CD4-positive, CD25-positive, alpha-beta regulatory T cell (primary cell): ENCODE data around the gene TMEM258. TPM values are rescaled to one million over a fixed set of nuclear protein-coding genes. Genes with fewer than 3 reads are reported as not detected.

Source experiments
- ATAC-seq, 2 donors: fragments of 150-1000 bp; cut with Tn5 transposase; one replicate each; pipeline ENCODE4 v1.10.0; 2021; ENCODE audit warnings: low read depth in 2 of 2, moderate number of reproducible peaks in 2 of 2, moderate library complexity in 1 of 2
- DNase-seq, 3 donors: peaks; one replicate each; pipeline versions ENCODE4 v3.0.0 to v3.0.0-alpha.2; 2012 to 2022; ENCODE audit warnings: mixed read lengths in 1 of 3
- H3K27ac ChIP-seq: one replicate; pipeline ENCODE4 v1.7.0; 2013; ENCODE audit warnings: mild to moderate bottlenecking, low read length; ENCODE audit not compliant: insufficient read depth, poor library complexity, severe bottlenecking
- H3K27me3 ChIP-seq: one replicate; pipeline ENCODE4 v1.7.0; 2013; ENCODE audit warnings: low read length; ENCODE audit not compliant: control insufficient read depth, insufficient read depth
- H3K36me3 ChIP-seq: one replicate; pipeline ENCODE4 v1.7.0; 2013; ENCODE audit warnings: mild to moderate bottlenecking, low read length, moderate library complexity; ENCODE audit not compliant: control insufficient read depth, insufficient read depth
- H3K4me1 ChIP-seq: 2 replicates; pipeline ENCODE4 v1.7.0; 2013; ENCODE audit warnings: mild to moderate bottlenecking, low read length; ENCODE audit not compliant: insufficient read depth, control insufficient read depth, poor library complexity, severe bottlenecking
- H3K4me3 ChIP-seq: one replicate; pipeline ENCODE4 v1.7.0; 2013; ENCODE audit warnings: low read depth, mild to moderate bottlenecking, low read length, moderate library complexity
- H3K9me3 ChIP-seq, 2 experiments: 1 replicate in 1 of 2; 2 replicates in 1 of 2; pipeline ENCODE4 v1.7.0; 2013; ENCODE audit warnings: low read length in 2 of 2, mild to moderate bottlenecking in 1 of 2, moderate library complexity in 1 of 2; ENCODE audit not compliant: control insufficient read depth in 2 of 2
- H3K27ac Mint-ChIP-seq, 3 donors: one replicate each; pipeline ENCODE4 v1.8.0; 2020 to 2022; ENCODE audit warnings: mild to moderate bottlenecking in 3 of 3, mixed read lengths in 3 of 3, moderate library complexity in 2 of 3
- H3K27me3 Mint-ChIP-seq: one replicate; pipeline ENCODE4 v1.8.0; 2022; ENCODE audit warnings: mild to moderate bottlenecking, mixed read lengths
- H3K36me3 Mint-ChIP-seq: one replicate; pipeline ENCODE4 v1.8.0; 2020; ENCODE audit warnings: mixed read lengths
- H3K4me1 Mint-ChIP-seq, 4 donors: one replicate each; pipeline ENCODE4 v1.8.0; 2020 to 2022; ENCODE audit warnings: mixed read lengths in 4 of 4, mild to moderate bottlenecking in 1 of 4
- H3K4me3 Mint-ChIP-seq, 4 donors: one replicate each; pipeline ENCODE4 v1.8.0; 2020 to 2022; ENCODE audit warnings: mild to moderate bottlenecking in 4 of 4, mixed read lengths in 4 of 4, moderate library complexity in 3 of 4
- H3K9me3 Mint-ChIP-seq, 7 donors: one replicate each; pipeline ENCODE4 v1.8.0; 2020 to 2022; ENCODE audit warnings: mixed read lengths in 7 of 7, mild to moderate bottlenecking in 3 of 7, moderate library complexity in 2 of 7
- polyA plus RNA-seq, 4 donors: library from polyadenylated mRNA; unstranded; fragments of 300-500 nt; fragmentation: Illumina TruSeq; gene quantifications; one replicate each; pipeline ENCODE4 v1.2.3, GENCODE V29; 2021
- total RNA-seq: library from RNA; stranded (reverse); gene quantifications from one replicate; pipeline ENCODE4 v1.2.3, GENCODE V29; 2022

TMEM258 gene
- total and polyA plus RNA-seq, 5 donors from 2014 or later, result 71.7 to 283 (median 219) TPM

GRCh38 chr11:61816736-61817455 lies 24.5 kb upstream of the TMEM258 start, which contains the start of gene FADS1:
TSS of gene FADS1 (minus strand) at chr11:61817003. CDS start at chr11:61816929, 74 bp downstream.
- peak; percentile 48 to 51 for ATAC-seq
- no peak within 1 kb of the TSS for H3K27ac ChIP-seq

GRCh38 chr11:61815790-61816735 lies 23.7 kb upstream of the TMEM258 start:
- peaks cover 3% of the 10 kb centered on the region for H3K36me3 Mint-ChIP-seq
- peaks cover 4% of the 10 kb centered on the region for H3K27me3 ChIP-seq
- H3K36me3 ChIP-seq, result no peaks in the 10 kb centered on the region
- H3K9me3 ChIP-seq, result no peaks in the 10 kb centered on the region
- peaks cover 28% of the 10 kb centered on the region for H3K4me1 ChIP-seq
- peak overlapping the region; percentile 55 for H3K4me3 ChIP-seq
- peaks cover 0 to 20% (median 9%) of the 10 kb centered on the region in 4 donors for H3K4me1 Mint-ChIP-seq
- no peak overlapping the region for H3K27ac ChIP-seq
- H3K9me3 Mint-ChIP-seq, result no peaks in the 10 kb centered on the region
- peak in 2 of 3 donors; percentile 30 to 66 for DNase-seq
- H3K27ac Mint-ChIP-seq, result no peak overlapping the region
- ATAC-seq, result peak; percentile 52 to 72
- H3K27me3 Mint-ChIP-seq, result peaks cover 61% of the 10 kb centered on the region
- peak overlapping the region; percentile 86 to 88 (median 86) for H3K4me3 Mint-ChIP-seq

More at GRCh38 chr11:61816736-61817455, 24.5 kb upstream of the TMEM258 start, which contains the start of gene FADS1:
- H3K27me3 Mint-ChIP-seq, result peaks cover 67% of the 10 kb centered on the region
- Histone ChIP-seq H3K36me3 (no peaks in the 10 kb centered on the region), H3K27me3 (peaks cover 4% of the 10 kb centered on the region), H3K4me3 (peak within 1 kb of the TSS; percentile 55), H3K4me1 (peaks cover 28% of the 10 kb centered on the region), H3K9me3 (no peaks in the 10 kb centered on the region)
- H3K4me1 Mint-ChIP-seq, result peaks cover 0 to 20% (median 9%) of the 10 kb centered on the region in 4 donors
- peak; percentile 27 to 79 (median 43) for DNase-seq
- peak within 1 kb of the TSS in 1 of 3 donors; percentile 38 for H3K27ac Mint-ChIP-seq
- peaks cover 2% of the 10 kb centered on the region for H3K36me3 Mint-ChIP-seq
- H3K9me3 Mint-ChIP-seq, result no peaks in the 10 kb centered on the region
- peak within 1 kb of the TSS; percentile 86 to 88 (median 86) for H3K4me3 Mint-ChIP-seq

- DNase-seq, result peak in 1 of 3 donors; percentile 37
- Histone ChIP-seq H3K27ac (no peak overlapping the region), H3K36me3 (no peaks in the 10 kb centered on the region), H3K27me3 (peaks cover 4% of the 10 kb centered on the region), H3K4me1 (peaks cover 28% of the 10 kb centered on the region), H3K9me3 (no peaks in the 10 kb centered on the region), H3K4me3 (peak overlapping the region; percentile 55)
- H3K4me3 Mint-ChIP-seq, result peak overlapping the region; percentile 86 to 87 (median 86)
- H3K9me3 Mint-ChIP-seq, result no peaks in the 10 kb centered on the region
- peaks cover 59% of the 10 kb centered on the region for H3K27me3 Mint-ChIP-seq
- H3K4me1 Mint-ChIP-seq, result peaks cover 0 to 20% (median 9%) of the 10 kb centered on the region in 4 donors
- peaks cover 3% of the 10 kb centered on the region for H3K36me3 Mint-ChIP-seq
- H3K27ac Mint-ChIP-seq, result no peak overlapping the region
- peak in 1 of 2 donors; percentile 29 for ATAC-seq
Observed at GRCh38 chr11:61814958-61815789, 22.8 kb upstream of the TMEM258 start.

DNA sequence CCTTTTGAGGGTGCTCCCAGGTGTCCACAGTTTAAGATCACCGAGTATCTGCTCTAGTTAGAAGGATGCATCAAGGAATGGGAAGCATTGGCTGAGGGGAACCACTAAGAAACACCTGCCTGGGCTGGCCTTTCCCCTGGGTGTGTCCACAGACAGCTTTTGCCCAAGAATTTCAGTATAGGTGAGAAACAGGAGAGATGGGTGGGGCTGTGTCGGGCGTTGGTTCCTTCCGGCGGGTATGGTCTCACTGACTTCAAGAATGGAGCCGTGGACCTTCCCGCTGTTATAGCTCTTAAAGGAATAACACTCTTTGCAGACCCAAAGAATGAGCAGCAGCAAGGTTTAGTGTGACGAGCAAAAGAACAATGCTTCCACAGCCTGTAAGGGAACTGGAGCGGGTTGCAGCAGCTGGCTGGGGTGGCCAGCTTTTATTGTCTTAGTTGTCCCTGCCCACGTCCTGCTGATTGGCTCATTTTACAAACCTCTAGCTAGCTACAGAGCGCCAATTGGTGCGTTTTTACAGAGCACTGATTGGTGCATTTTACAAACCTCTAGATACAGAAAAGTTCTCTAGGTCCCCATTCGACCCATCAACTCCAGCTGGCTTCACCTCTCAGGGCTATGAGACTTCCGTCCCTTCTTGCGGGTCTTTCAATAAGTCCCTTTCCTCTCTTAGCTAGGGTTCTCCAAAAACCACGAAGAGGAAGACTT lies 22.0 kb upstream of the TMEM258 start:
- Histone ChIP-seq H3K36me3 (no peaks in the 10 kb centered on the region), H3K9me3 (no peaks in the 10 kb centered on the region), H3K27ac (no peak overlapping the region), H3K4me1 (peaks cover 28% of the 10 kb centered on the region), H3K4me3 (peak overlapping the region; percentile 22), H3K27me3 (peaks cover 4% of the 10 kb centered on the region)
- ATAC-seq (no peak), DNase-seq (peak in 1 of 3 donors; percentile 33)
- Mint-ChIP-seq H3K9me3 (no peaks in the 10 kb centered on the region), H3K27me3 (peaks cover 59% of the 10 kb centered on the region), H3K4me3 (peak overlapping the region; percentile 69 to 87 (median 86)), H3K36me3 (peaks cover 3% of the 10 kb centered on the region), H3K4me1 (peaks cover 0 to 20% (median 9%) of the 10 kb centered on the region in 4 donors), H3K27ac (no peak overlapping the region)

- H3K9me3 Mint-ChIP-seq, result no peaks in the 10 kb centered on the region
- Histone ChIP-seq H3K27me3 (peaks cover 2% of the 10 kb centered on the region), H3K4me3 (no peak overlapping the region), H3K4me1 (peaks cover 28% of the 10 kb centered on the region), H3K36me3 (no peaks in the 10 kb centered on the region), H3K27ac (no peak overlapping the region), H3K9me3 (no peaks in the 10 kb centered on the region)
- ATAC-seq (no peak), DNase-seq (no peak)
- H3K27ac Mint-ChIP-seq, result no peak overlapping the region
- peaks cover 45% of the 10 kb centered on the region for H3K27me3 Mint-ChIP-seq
- peaks cover 2 to 20% (median 11%) of the 10 kb centered on the region in 4 donors for H3K4me1 Mint-ChIP-seq
- peaks cover 3% of the 10 kb centered on the region for H3K36me3 Mint-ChIP-seq
- H3K4me3 Mint-ChIP-seq, result peak overlapping the region in 1 of 4 donors; percentile 62
Observed at GRCh38 chr11:61812736-61813411, 20.5 kb upstream of the TMEM258 start.

GRCh38 chr11:61811831-61812230 lies 19.4 kb upstream of the TMEM258 start:
- no peak for ATAC-seq
- no peaks in the 10 kb centered on the region for H3K9me3 Mint-ChIP-seq
- H3K4me3 Mint-ChIP-seq, result peak overlapping the region in 1 of 4 donors; percentile 81
- peaks cover 35% of the 10 kb centered on the region for H3K27me3 Mint-ChIP-seq
- no peak for DNase-seq
- H3K9me3 ChIP-seq, result no peaks in the 10 kb centered on the region
- no peak overlapping the region for H3K4me3 ChIP-seq
- H3K36me3 Mint-ChIP-seq, result peaks cover 3% of the 10 kb centered on the region
- H3K4me1 Mint-ChIP-seq, result peaks cover 2 to 20% (median 9%) of the 10 kb centered on the region in 4 donors
- H3K27ac ChIP-seq, result no peak overlapping the region
- no peaks in the 10 kb centered on the region for H3K36me3 ChIP-seq
- no peaks in the 10 kb centered on the region for H3K27me3 ChIP-seq
- H3K27ac Mint-ChIP-seq, result no peak overlapping the region
- peaks cover 23% of the 10 kb centered on the region for H3K4me1 ChIP-seq
